Lung (tissue), 12 donors: ENCODE measurements around the gene GRPEL1. TPM values are rescaled to one million over a fixed set of nuclear protein-coding genes. Genes with fewer than 3 reads are reported as not detected.

ENCODE experiments used
- ATAC-seq: fragments of 200-7000 bp; cut with Tn5 transposase; one replicate; pipeline ENCODE4 v1.9.1; 2020; ENCODE audit warnings: moderate number of reproducible peaks; ENCODE audit not compliant: insufficient read depth, low FRiP score
- DNase-seq, 3 donors: peaks; one replicate each; pipeline ENCODE4 v3.0.0-alpha.2; 2013 to 2017
- H3K27ac ChIP-seq, 2 donors: one replicate each; pipeline ENCODE4 v1.5.1; 2013; ENCODE audit warnings: mild to moderate bottlenecking in 2 of 2, moderate library complexity in 2 of 2, control low read depth in 1 of 2, inconsistent platforms in 1 of 2, low read depth in 1 of 2, low read length in 1 of 2
- H3K27me3 ChIP-seq, 3 donors: one replicate each; pipeline ENCODE4 v1.5.1; 2013; ENCODE audit warnings: low read length in 2 of 3; ENCODE audit not compliant: control insufficient read depth in 3 of 3, insufficient read depth in 3 of 3
- H3K36me3 ChIP-seq, 4 donors: one replicate each; pipeline ENCODE4 v1.5.1; 2013; ENCODE audit warnings: low read length in 4 of 4, mild to moderate bottlenecking in 1 of 4, moderate library complexity in 1 of 4; ENCODE audit not compliant: control insufficient read depth in 4 of 4, insufficient read depth in 4 of 4
- H3K4me1 ChIP-seq, 5 donors: one replicate each; pipeline ENCODE4 v1.5.1; 2013; ENCODE audit warnings: low read length in 5 of 5, mild to moderate bottlenecking in 2 of 5, moderate library complexity in 1 of 5; ENCODE audit not compliant: control insufficient read depth in 5 of 5, insufficient read depth in 5 of 5
- H3K4me3 ChIP-seq: one replicate; pipeline ENCODE4 v1.5.1; 2013; ENCODE audit warnings: mild to moderate bottlenecking, control low read depth, moderate library complexity
- H3K9ac ChIP-seq, 2 donors: one replicate each; pipeline ENCODE4 v1.5.1; 2013; ENCODE audit warnings: low read length in 2 of 2, control low read depth in 1 of 2; ENCODE audit not compliant: insufficient read depth in 1 of 2
- H3K9me3 ChIP-seq, 4 donors: one replicate each; pipeline ENCODE4 v1.5.1; 2013; ENCODE audit warnings: low read length in 3 of 4, mild to moderate bottlenecking in 1 of 4, moderate library complexity in 1 of 4; ENCODE audit not compliant: control insufficient read depth in 4 of 4, insufficient read depth in 3 of 4
- WGBS, 2 donors: extraction: QIAGEN DNeasy Blood & Tissue Kit; methylation state at CpG; one replicate each; pipeline ENCODE4 v1.1.7; 2013; 5-methylcytosine and 5-hydroxymethylcytosine counted together
- polyA plus RNA-seq, 2 donors: library from polyadenylated mRNA; stranded (reverse); fragments of 200-250 nt; gene quantifications; one replicate each; pipeline ENCODE4 v1.2.1, GENCODE V29; 2013
- total RNA-seq, 2 donors: library from RNA; depleted of rRNA in 1 of 2; stranded (reverse); fragments of >200 nt in 1 of 2; gene quantifications; one replicate each; pipeline ENCODE4 v1.2.1, GENCODE V29; 2014 to 2021
- TF ChIP-seq, protein P1 (sequence below): IDR thresholded peaks from 2 replicates; pipeline ENCODE4 v1.5.1; 2012; ENCODE audit warnings: mild to moderate bottlenecking; ENCODE audit errors: control extremely low read depth, extremely low read depth
- donor health status: control.
- donor health status: control.
- donor health status: Bipolar disorder and iron deficiency.
- donor health status: healthy.
- donor health status: DM: yes; HTN: yes; CAD: no.

Gene GRPEL1
- total and polyA plus RNA-seq, 4 donors, result 13.9 to 39.1 (median 29.3) TPM

DNA sequence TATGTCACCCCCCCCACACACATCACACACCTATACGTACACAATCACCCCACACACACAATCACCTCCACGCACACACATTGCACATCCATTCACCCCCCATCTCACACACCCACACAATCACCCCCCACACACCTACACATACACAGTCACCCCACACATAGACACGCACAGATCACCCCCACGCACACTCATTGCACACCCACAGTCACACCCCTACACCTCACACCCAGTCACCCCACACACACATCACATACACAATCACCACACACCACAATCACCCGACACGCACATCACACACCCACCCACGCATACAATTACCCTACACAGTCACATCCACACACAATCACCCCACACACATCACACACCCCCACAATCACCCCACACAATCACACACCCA lies 40.6 kb downstream of the GRPEL1 start:
- ATAC-seq (no peak), DNase-seq (no peak)
- Histone ChIP-seq H3K27ac (no peak overlapping the region), H3K9me3 (no peaks in the 10 kb centered on the region), H3K4me3 (no peak overlapping the region), H3K4me1 (no peaks in the 10 kb centered on the region), H3K27me3 (no peaks in the 10 kb centered on the region), H3K36me3 (peaks cover 7 to 51% (median 29%) of the 10 kb centered on the region in 4 donors), H3K9ac (no peak overlapping the region)
- WGBS, 2 donors, result 97 to 98% methylated on average over 7 of the region's 7 CpGs
- TF ChIP-seq, protein P1, sequence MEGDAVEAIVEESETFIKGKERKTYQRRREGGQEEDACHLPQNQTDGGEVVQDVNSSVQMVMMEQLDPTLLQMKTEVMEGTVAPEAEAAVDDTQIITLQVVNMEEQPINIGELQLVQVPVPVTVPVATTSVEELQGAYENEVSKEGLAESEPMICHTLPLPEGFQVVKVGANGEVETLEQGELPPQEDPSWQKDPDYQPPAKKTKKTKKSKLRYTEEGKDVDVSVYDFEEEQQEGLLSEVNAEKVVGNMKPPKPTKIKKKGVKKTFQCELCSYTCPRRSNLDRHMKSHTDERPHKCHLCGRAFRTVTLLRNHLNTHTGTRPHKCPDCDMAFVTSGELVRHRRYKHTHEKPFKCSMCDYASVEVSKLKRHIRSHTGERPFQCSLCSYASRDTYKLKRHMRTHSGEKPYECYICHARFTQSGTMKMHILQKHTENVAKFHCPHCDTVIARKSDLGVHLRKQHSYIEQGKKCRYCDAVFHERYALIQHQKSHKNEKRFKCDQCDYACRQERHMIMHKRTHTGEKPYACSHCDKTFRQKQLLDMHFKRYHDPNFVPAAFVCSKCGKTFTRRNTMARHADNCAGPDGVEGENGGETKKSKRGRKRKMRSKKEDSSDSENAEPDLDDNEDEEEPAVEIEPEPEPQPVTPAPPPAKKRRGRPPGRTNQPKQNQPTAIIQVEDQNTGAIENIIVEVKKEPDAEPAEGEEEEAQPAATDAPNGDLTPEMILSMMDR, result no peak

DNA sequence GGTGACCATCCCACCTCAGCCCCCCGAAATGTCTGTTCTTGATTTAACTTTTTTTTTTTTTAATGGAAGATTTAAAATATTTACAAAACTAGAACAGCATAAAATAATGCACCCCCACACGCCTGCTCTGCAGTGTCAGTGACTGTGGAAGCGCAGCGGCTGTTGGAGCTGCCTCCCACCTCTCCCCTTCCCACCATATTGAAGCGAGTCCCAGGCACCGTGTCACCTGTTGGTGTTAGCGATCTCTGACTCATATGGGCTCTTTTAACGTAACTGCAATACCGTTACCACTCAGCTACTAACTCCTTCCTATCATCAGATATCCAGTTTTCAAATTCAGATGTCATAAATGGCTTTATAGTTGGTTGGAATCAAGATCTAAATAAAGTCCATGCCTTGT lies 41.8 kb downstream of the GRPEL1 start:
- Histone ChIP-seq H3K4me3 (no peak overlapping the region), H3K36me3 (peaks cover 7 to 49% (median 25%) of the 10 kb centered on the region in 4 donors), H3K27ac (no peak overlapping the region), H3K9ac (no peak overlapping the region), H3K9me3 (no peaks in the 10 kb centered on the region), H3K27me3 (no peaks in the 10 kb centered on the region), H3K4me1 (no peaks in the 10 kb centered on the region)
- ATAC-seq (no peak), DNase-seq (no peak)
- TF ChIP-seq, protein P1, result no peak
- WGBS, 2 donors, result 96% methylated on average over 9 of the region's 9 CpGs

DNA sequence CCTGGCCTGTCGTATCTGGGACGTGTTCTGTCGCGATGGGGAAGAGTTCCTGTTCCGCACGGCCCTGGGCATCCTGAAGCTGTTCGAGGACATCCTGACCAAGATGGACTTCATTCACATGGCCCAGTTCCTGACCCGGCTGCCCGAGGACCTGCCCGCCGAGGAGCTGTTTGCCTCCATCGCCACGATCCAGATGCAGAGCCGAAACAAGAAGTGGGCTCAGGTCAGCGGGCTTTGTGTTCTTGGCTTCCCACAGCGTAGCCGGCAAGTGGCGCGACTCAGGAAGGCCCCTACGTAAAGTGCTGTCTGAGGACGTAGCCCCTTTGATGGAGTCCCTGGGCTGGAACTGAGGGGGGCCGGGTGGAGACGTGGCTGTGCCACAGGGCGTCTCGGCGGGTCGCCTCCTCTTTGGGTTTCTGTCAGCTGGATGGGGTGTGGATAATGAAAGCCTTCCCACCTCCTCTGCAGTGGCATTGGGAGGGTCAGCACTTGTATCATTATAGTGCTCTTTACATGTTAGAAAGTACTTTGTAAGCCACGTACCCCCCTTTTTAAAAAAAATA lies 42.7 kb downstream of the GRPEL1 start:
- WGBS, 2 donors, result 89 to 92% methylated on average over 28 of the region's 28 CpGs
- peaks cover 4 to 43% (median 17%) of the 10 kb centered on the region in 4 donors for H3K36me3 ChIP-seq
- ATAC-seq (no peak), DNase-seq (no peak)
- H3K4me1 ChIP-seq, result no peaks in the 10 kb centered on the region
- H3K27ac ChIP-seq, result no peak overlapping the region
- H3K27me3 ChIP-seq, result no peaks in the 10 kb centered on the region
- H3K9me3 ChIP-seq, result no peaks in the 10 kb centered on the region
- H3K9ac ChIP-seq, result no peak overlapping the region
- TF ChIP-seq, protein P1, result no peak
- H3K4me3 ChIP-seq, result no peak overlapping the region
